Jurkat, Clone E6-1 (cell line): ENCODE results near the gene RXRA.
A peak's percentile ranks its signal among the peaks of the same experiment; 100 is the strongest.

Experiments used
- DNase-seq: peaks from one replicate; pipeline ENCODE4 v3.0.0-alpha.2; 2011; ENCODE audit warnings: low read depth, low spot score
- H3K4me3 ChIP-seq: 2 replicates; pipeline ENCODE4 v1.5.1; 2011; ENCODE audit warnings: mild to moderate bottlenecking, low read length, control low read depth, moderate library complexity

RXRA gene

DNA sequence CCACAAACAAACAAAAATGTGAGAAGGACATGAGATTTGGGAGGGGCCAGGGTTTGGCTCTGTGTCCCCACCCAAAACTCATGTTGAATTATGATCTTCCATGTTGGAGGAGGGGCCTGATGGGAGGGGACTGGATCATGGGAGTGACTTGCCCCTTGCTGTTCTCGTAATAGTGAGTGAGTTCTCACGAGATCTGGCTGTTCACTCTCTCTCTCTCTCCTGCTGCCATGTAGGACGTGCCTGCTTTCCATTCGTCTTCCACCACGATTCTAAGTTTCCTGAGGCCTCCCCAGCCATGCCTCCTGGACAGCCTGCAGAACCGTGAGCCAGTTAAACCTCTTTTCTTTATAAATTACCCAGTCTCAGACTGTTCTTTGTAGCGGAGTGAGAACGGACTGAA lies 118.7 kb downstream of the RXRA start:
- no peak for DNase-seq
- H3K4me3 ChIP-seq = no peak overlapping the region

DNA sequence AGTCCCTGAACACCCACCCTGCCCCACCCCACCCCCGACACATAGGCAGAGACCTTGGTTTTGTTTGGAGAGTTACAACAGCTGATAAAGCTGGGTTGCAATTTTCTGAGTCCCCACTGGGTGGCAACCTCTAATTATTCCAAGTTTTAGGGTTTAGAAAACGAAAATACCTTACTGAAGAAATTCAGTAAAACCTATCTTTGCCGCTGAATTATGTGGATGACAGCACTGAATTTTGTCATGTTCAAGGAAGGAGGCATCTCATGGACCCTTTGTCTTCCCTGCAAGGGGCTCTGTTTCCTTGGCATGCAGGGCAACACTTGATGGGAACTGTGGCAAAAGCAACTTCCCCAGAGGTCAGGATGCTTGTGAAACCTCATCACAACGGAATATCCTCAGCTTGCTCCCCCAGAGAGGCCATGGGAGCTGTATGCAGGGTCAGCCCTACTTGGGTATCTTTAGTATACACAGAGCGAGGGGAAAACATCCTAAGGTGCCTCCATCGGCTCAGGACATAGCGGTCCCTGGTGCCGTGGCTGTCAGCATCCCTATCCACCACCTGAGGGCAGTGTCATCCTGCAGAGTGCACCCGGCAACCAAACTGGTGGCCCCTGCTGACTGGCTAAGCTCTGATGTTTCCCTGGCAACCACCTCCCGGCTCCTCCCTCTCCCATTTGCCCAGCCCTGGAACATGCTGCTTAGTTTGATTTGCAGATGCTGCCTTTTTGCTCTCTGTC lies 123.1 kb downstream of the RXRA start:
- DNase-seq = peak; percentile 86
- no peak overlapping the region for H3K4me3 ChIP-seq

DNA sequence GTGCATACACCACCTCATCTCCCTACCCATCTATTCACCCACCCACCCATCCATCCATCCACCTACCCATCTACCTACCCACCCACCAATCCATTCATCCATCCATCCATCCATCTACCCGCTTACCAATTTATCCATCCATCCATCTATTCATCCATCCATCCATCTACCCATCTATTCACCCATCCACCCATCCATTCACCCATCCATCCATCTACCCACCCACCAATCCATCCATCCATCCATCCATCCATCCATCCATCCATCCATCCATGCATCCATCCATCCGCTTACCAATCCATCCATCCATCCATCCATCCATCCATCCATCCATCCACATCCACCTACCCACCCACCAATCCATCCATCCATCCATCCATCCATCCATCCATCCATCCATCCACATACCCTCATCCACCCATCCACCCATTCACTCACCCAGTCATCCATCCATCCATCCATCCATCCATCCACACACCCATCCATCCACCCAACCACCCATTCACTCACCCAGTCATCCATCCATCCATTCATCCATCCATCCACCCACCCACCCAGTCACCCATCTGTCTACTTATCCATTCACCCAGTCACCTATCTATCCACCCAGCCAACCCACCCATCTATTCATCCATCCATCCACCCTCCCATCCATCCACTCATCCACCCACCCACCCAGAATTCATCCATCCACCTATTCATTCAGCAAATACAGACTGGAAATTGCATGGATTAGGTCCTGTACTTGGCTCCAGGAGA lies 125.6 kb downstream of the RXRA start:
- no peak for DNase-seq
- H3K4me3 ChIP-seq = no peak overlapping the region

DNA sequence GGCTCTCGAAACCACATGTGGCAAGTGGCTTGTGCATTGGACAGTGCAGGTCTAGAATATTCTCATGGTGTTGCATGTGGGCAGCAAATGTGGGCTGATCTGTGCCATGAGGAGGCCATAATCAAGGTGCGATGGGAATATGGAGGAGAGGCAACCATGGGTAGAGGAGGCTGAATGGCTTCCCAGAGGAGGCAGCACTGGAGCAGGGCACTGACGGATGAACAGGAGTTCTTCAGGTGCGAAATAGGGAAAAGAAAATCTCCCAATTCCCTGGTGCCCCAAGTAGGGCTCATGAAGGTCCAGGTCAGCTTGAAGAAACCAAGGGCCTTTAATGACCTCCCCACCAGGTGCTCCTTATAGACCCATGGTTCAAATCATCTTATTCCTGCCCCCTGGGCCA lies 126.5 kb downstream of the RXRA start:
- no peak for DNase-seq
- no peak overlapping the region for H3K4me3 ChIP-seq

DNA sequence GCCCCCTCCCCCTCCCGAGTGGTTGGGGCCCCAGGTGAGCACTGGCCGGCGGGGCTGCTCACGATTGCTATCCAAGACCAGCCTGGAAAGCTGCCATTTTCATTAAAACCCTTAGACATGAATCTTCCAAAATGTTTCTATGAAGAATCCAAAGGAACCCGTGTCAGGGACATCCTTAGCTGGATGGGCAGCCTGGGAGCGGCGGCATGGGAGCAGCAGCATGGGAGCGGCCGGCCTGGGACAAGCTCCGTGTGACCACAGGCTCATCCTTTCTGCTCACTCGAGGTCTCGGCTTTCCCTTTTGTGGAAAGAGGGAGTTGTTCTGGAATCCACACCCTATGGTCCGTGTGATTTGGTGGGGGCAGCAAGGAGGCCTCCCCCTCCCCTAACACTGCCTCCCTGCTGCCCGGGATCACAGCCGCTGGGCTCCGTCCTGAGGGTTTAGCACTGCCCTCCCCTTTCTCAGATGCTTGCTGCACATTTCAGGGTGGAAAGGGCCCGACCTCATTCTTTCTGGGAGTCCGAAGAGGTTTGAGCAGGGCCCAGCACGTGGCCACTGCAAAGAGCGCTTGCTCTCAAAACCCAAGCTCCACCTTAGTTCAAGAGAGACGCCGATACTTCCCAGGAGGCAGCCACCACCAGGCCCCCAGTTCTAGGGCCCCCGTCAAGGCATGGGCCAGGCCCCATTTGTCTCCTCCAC lies 127.7 kb downstream of the RXRA start:
- DNase-seq = no peak
- no peak overlapping the region for H3K4me3 ChIP-seq

DNA sequence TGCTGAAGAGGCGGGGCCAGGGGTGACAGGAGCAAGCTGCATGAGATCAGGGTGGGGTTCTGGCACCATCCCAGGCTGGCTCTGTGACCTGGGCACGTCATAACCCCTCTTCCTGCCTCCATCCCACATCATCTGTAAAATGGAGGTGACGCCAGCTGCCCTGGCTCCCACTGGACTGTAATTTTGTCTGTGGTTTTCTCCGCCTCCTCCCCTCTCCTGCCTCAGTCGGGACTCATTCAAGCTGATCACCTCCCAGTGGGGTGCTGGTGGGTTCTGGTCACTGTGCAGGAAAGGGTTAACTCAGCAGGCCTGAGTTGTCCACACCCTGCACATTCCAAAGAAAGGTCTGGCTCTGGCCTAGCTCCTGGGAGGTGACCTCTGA lies 128.2 kb downstream of the RXRA start:
- no peak overlapping the region for H3K4me3 ChIP-seq
- DNase-seq = no peak

DNA sequence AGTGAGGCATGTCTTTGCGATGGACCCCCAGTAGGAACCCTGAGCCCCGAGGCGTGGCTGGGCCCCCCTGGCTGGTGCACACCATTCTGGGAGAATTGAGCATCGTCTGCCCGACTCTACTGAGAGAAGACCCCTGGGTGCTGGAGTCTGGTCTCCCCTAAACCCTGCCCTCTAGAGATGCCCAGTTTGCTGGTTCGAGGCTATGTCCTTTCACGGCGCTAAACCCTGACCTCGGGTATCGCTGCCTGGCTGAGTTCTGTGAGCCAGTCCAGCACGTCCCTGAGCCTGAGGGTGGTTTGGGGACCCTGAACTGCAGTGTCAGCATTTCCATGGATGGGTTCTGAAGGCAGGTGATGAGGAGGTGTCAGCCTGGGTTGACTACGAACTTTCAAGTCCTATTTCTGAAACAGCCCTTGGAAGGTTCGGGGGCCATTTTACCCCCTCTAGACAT lies 128.8 kb downstream of the RXRA start:
- H3K4me3 ChIP-seq = no peak overlapping the region
- no peak for DNase-seq

DNA sequence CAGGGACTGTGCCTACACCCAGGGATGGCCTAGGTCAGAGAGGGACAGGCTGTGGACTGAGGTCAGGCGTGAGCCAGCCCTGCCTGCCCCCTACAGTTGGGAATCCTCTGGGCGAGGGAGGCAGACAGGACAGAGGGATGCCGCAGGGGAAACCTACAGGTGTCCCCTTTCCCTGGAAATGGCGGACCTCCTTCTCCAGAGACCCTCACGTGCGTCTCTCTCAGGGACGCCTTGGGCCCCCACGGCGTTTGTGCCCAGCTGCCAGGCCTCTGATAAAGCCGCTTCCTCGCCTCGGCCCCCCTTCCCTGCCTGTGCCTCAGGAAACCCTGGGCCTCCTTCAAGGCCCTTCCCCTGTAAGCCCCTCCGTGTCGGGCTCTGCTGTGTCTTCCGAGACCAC lies 129.3 kb downstream of the RXRA start:
- no peak overlapping the region for H3K4me3 ChIP-seq
- no peak for DNase-seq

DNA sequence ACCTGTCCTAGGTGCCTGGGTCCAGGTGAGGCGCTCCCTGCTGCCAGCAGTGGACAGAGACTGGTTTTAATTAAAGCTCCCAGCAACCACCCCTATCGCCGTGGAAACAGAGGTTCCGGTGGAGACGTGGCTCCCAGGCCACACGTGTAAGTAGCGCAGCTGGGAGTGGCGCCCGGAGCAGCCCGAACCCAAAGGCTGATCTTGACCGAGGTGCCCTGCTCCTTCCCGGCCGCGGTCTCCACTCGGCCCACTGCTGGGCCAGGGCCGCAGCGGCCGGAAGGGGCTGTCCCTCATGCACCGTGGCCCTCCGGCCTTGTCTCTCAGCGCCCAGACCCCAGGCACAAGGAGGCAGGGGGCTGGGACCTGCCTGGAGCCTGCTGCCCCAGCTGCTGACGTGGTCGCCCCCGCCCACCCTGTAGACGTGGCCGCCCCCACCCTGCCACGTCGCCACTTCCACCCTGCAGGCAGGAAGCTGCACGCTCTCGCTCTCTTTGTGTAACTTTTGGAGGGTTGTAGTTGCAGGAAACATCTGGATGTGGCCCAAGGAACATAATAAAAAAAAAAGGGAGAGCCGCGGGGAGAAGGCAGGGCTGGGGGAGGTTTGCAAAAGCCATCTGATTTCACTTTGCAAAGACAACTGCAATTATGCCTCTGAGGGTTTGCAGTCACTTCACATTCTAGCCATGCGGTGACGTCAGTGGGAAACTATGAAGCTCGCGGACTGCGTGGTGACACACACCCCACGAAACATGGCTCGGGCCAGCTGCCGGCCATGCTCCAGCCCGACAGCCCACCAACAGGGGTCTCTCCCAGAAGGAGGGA lies 129.9 kb downstream of the RXRA start:
- peak; percentile 86 for DNase-seq
- peak overlapping the region; percentile 18 for H3K4me3 ChIP-seq

DNA sequence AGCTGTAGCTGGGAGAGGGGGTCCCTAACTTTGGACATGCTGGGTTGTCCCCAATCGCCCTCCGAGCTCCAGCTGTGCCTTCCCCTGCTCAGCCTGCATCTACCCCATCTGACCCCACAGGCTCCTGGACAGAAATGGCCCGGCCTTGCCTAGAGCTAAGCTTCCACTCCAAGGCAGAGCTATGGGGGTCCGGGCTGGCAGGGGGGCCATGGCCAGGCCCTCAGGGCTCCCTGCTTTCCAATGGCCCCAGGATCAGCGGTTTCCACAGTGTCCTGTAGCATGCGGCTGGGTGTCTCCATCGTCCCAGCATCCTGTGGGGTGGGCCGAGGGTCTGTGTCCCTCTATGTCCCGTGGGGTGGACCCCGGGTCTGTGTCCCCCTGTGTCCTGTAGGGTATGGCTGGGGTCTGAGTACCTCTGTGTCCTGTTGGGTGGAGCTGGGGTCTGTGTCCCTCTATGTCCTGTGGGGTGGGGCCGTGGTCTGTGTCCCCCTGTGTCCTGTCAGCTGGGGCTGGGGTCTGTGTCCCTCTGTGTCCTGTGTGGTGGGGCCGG lies 130.6 kb downstream of the RXRA start:
- peak overlapping the region; percentile 18 for H3K4me3 ChIP-seq
- DNase-seq = no peak

DNA sequence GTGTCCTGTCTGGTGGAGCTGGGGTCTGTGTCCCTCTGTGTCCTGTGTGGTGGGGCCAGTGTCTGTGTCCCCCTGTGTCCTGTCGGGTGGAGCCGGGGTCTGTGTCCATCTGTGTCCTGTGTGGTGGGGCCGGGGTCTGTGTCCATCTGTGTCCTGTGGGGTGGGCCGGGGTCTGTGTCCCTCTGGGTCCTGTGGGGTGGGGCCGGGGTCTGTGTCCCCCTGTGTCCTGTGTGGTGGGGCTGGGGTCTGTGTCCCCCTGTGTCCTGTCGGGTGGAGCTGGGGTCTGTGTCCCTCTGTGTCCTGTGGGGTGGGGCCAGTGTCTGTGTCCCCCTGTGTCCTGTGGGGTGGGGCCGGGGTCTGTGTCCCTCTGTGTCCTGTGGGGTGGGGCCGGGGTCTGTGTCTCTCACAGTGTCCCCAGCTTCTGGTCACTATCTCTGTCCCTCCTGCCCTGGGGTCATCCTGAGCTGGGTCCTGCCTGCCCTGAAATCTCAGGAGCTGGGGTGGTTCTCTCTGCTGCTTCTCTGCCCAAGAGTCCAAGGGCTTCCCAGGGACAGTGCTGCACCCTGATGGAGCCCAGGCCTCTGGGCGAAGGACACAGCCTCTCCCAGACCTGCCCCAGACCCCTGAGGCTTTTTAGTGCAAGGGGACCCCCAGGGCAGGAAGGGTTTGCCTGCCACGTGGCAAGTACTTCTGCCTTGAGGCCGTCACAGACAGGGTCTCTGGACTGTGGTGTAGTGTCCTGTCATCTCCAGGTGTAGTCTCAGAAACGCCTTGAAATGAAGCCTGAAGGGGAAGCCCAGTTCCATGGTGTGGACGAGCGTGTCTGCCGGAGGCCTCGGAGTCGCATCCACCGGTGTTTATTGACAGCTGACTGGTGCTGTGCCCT lies 131.3 kb downstream of the RXRA start:
- H3K4me3 ChIP-seq = no peak overlapping the region
- no peak for DNase-seq

DNA sequence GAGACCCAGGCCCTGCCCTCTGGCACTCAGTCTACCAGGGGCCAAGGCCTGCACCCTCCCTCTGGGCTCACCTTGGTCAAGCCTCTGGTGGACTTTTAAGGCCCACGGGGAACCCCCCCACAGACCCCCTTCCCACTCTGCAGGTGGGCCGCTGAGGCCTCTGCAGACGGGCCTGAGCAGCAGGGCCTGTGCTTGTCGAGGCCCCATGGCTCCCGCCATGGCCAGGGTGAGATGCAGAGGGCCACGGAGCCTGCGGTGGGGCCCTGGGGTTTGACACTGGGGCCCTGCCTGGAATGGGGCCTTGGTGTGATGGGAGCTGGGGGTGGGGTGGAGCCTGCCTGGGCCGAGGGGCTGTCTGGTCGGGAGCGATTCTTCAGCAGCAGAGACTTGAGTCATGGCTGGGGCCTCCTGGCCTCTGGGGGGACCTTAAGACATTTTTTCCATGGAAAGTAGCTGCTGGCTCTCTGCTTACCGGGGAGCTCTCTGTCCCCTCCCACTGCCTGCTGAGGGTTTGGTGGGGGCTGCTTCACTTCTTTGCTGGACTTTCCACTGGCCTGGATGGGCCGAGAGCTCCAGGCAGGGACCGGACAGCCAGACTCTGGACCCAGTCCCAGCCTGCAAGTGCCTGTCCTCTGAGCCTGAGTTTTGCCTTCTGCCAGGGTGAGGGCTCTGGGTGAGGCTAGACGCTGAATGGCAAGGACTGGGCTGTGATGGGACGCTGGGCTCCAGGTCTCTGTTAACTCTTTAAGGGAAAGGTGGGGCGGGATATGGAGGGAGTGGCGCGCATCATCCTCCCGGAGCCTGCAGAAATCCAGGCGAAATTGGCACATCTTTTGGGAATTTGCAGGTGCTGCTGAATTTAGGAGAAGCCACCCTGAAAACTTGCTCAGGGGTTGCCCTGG lies 132.2 kb downstream of the RXRA start:
- no peak for DNase-seq
- no peak overlapping the region for H3K4me3 ChIP-seq

DNA sequence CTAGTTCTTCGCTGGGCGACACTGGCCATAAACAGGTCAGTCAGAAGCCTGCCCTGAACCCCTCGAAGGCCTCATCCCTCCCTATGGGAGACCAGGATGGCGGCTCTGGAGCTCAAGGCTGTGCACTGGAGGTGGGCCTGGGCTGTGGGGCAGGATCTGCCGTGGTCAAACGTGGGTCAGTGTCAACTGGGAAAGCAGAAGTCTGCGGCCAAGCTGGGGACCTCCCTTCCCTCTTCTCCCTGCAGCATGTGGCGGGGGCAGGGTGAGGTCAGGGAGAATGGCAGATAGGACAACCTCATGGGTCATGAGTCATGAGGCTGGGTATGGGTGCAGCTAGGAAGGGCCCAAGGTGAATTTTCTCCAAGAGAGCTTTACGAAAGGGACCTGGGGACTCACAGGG lies 132.9 kb downstream of the RXRA start:
- H3K4me3 ChIP-seq = no peak overlapping the region
- no peak for DNase-seq

DNA sequence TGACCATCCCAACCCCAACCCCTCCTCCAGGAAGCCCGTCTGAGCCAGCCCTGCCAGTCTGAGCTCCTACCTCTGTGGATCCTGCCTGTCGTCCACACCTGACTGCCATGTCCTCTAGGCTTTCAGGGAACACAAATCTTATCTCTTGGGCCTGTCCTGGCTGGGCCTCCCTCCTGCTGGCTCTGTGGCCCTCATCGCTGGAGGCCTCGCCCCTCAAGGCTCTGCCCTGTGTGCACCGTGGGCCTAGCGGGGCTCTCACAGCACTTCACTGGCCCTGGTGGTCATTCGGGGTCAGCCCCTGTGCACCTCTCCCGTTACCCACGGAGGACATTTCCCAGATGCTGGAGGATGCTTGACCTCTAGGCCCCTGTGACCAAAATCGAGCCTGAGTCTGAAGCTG lies 133.3 kb downstream of the RXRA start:
- DNase-seq = no peak
- no peak overlapping the region for H3K4me3 ChIP-seq

DNA sequence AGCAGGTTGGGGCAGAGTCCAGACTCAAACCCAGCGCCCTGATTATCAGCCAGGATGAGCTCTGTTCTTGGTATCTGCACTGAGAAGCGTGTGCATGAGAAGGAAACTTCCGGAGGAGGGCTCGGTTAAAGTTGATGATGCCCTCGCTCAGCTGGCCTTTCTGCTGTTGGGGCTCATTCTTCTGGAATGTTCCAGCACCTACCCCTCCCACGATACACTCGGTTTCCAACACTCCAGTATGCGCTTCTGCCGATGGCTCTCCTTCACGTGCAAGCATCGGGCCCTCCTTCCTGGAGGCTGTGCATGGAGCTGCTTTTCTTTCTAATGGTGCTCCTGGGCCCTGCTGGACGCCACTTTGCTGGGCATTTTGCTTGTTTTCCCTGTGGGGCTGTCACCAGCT lies 134.0 kb downstream of the RXRA start:
- no peak for DNase-seq
- no peak overlapping the region for H3K4me3 ChIP-seq

DNA sequence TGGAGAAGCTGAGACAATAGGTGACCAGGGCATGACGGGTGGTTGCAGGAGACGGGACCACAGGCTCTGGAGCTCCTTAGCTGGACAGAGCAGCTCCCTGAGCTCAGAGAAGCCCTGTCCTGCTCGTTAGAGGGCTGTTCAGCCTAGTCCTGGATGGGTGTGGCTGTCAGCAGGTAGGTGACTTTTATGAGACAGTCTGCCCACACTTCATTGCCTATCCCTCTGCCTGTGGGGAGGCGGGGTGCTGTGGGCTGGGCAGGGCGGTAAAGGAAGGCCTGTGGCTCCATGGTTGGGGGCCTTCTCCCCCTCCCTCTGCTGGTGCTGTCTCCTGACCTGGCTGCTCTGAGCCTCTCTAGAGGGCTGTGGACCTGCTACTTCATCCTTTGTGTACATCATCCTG lies 134.6 kb downstream of the RXRA start:
- H3K4me3 ChIP-seq = no peak overlapping the region
- no peak for DNase-seq

DNA sequence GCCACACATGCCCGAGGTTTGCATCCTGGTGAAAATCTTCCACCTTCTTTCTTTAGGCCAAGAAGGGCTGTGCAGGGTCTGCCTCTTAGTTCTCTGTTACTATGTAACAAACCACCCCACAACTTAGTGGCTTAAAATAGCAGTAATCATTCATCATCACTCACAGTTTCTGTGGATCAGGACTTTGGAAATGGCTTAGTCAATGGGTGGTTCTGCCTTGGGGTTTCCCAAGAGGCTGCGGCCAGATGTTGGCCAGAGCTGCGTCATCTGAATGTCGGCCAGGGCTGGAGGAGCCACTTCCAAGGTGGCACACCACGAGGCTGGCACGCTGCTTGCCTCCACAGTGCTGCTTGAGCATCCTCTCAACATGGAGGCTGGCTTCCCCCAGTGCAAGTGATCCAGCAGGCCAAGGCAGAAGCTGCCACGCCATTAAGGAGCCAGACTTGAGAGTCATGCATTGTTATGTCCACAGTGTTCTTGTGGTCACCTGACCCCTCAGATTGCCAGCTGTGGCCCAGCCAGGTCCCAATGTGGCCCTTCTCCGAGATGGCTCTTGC lies 135.2 kb downstream of the RXRA start:
- no peak overlapping the region for H3K4me3 ChIP-seq
- no peak for DNase-seq
